ENCODE measurements around the gene BRSK2.

Gene BRSK2

DNA sequence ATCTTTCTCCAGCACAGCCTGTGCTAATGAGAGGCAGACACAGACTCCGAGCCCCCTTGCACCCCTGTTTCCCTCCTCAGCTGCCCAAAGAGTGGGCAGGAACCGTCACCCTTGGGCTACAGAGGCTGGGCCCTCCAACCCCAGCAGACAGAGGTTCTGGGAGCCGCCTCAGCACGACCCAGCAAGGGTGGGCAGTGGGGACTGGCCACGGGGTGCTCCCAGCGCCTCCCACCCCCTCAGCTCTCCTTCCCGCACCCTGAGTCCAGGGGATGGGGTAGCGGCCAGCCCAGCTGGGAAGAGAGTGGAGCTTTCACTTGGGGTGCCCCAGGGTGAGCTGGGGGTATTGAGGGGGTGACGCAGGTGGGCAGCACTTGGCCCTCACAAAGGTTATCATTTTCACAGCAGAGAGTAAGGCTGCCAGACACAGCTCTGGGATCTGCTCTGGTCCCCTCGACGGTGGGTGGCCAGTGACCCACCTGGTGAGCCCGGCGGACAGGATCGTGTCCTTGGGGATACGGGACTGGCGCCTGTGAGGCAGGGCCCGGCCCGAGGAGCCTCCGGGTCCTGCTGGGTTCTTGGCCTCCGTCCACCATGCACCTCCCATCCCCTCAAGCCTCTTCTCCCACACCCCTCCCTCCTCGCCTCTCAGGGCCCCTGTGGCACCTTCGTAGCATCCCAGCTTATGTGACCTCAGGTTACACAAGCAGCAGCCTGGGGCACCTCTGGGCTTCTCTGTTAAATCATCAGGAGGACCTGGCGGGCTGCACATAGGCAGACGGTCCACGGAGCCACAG lies 14.4 kb upstream of the BRSK2 start:
- no peak for ATAC-seq
- TF ChIP-seq ZC3H10 (CRISPR knock-in tag; IDR thresholded peaks at IDR 0.05) (no peak), ZFP3 (CRISPR knock-in tag; IDR thresholded peaks at IDR 0.05) (no peak), ZNF565 (CRISPR knock-in tag; conservative IDR thresholded peaks at IDR 0.05; ENCODE audit: low read depth) (no peak), SNAI2 (CRISPR knock-in tag; IDR thresholded peaks at IDR 0.05) (no peak), TOX (CRISPR knock-in tag; IDR thresholded peaks at IDR 0.05; ENCODE audit: borderline replicate concordance) (no peak), ISL1 (CRISPR knock-in tag; IDR thresholded peaks at IDR 0.05) (no peak), ZNF70 (CRISPR knock-in tag; IDR thresholded peaks at IDR 0.05) (no peak), ARNTL (CRISPR knock-in tag; IDR thresholded peaks at IDR 0.05; ENCODE audit: borderline replicate concordance, low read depth) (no peak), PPARA (CRISPR knock-in tag; IDR thresholded peaks at IDR 0.05; ENCODE audit: borderline replicate concordance) (no peak), BACH2 (CRISPR knock-in tag; IDR thresholded peaks at IDR 0.05; ENCODE audit: borderline replicate concordance) (no peak), RARB (CRISPR knock-in tag; IDR thresholded peaks at IDR 0.05) (no peak), GLIS3 (CRISPR knock-in tag; IDR thresholded peaks at IDR 0.05) (no peak), ZNF8 (CRISPR knock-in tag; IDR thresholded peaks at IDR 0.05) (no peak), ZFP30 (CRISPR knock-in tag; IDR thresholded peaks at IDR 0.05) (no peak), OSR1 (CRISPR knock-in tag; IDR thresholded peaks at IDR 0.05) (no peak)
- TF ChIP-seq, protein P1, sequence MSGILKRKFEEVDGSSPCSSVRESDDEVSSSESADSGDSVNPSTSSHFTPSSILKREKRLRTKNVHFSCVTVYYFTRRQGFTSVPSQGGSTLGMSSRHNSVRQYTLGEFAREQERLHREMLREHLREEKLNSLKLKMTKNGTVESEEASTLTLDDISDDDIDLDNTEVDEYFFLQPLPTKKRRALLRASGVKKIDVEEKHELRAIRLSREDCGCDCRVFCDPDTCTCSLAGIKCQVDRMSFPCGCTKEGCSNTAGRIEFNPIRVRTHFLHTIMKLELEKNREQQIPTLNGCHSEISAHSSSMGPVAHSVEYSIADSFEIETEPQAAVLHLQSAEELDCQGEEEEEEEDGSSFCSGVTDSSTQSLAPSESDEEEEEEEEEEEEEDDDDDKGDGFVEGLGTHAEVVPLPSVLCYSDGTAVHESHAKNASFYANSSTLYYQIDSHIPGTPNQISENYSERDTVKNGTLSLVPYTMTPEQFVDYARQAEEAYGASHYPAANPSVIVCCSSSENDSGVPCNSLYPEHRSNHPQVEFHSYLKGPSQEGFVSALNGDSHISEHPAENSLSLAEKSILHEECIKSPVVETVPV (CRISPR knock-in tag; IDR thresholded peaks at IDR 0.05), result no peak
- TF ChIP-seq, protein P2, sequence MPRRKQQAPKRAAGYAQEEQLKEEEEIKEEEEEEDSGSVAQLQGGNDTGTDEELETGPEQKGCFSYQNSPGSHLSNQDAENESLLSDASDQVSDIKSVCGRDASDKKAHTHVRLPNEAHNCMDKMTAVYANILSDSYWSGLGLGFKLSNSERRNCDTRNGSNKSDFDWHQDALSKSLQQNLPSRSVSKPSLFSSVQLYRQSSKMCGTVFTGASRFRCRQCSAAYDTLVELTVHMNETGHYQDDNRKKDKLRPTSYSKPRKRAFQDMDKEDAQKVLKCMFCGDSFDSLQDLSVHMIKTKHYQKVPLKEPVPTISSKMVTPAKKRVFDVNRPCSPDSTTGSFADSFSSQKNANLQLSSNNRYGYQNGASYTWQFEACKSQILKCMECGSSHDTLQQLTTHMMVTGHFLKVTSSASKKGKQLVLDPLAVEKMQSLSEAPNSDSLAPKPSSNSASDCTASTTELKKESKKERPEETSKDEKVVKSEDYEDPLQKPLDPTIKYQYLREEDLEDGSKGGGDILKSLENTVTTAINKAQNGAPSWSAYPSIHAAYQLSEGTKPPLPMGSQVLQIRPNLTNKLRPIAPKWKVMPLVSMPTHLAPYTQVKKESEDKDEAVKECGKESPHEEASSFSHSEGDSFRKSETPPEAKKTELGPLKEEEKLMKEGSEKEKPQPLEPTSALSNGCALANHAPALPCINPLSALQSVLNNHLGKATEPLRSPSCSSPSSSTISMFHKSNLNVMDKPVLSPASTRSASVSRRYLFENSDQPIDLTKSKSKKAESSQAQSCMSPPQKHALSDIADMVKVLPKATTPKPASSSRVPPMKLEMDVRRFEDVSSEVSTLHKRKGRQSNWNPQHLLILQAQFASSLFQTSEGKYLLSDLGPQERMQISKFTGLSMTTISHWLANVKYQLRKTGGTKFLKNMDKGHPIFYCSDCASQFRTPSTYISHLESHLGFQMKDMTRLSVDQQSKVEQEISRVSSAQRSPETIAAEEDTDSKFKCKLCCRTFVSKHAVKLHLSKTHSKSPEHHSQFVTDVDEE (CRISPR knock-in tag; IDR thresholded peaks at IDR 0.05), result no peak
- TF ChIP-seq, protein P3, sequence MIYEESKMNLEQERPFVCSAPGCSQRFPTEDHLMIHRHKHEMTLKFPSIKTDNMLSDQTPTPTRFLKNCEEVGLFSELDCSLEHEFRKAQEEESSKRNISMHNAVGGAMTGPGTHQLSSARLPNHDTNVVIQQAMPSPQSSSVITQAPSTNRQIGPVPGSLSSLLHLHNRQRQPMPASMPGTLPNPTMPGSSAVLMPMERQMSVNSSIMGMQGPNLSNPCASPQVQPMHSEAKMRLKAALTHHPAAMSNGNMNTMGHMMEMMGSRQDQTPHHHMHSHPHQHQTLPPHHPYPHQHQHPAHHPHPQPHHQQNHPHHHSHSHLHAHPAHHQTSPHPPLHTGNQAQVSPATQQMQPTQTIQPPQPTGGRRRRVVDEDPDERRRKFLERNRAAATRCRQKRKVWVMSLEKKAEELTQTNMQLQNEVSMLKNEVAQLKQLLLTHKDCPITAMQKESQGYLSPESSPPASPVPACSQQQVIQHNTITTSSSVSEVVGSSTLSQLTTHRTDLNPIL (CRISPR knock-in tag; IDR thresholded peaks at IDR 0.05; ENCODE audit: low read depth), result no peak
- TF ChIP-seq, protein P4, sequence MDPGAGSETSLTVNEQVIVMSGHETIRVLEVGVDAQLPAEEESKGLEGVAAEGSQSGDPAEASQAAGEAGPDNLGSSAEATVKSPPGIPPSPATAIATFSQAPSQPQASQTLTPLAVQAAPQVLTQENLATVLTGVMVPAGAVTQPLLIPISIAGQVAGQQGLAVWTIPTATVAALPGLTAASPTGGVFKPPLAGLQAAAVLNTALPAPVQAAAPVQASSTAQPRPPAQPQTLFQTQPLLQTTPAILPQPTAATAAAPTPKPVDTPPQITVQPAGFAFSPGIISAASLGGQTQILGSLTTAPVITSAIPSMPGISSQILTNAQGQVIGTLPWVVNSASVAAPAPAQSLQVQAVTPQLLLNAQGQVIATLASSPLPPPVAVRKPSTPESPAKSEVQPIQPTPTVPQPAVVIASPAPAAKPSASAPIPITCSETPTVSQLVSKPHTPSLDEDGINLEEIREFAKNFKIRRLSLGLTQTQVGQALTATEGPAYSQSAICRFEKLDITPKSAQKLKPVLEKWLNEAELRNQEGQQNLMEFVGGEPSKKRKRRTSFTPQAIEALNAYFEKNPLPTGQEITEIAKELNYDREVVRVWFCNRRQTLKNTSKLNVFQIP (CRISPR knock-in tag; IDR thresholded peaks at IDR 0.05; ENCODE audit: borderline replicate concordance, low read depth), result no peak
- TF ChIP-seq, protein P5, sequence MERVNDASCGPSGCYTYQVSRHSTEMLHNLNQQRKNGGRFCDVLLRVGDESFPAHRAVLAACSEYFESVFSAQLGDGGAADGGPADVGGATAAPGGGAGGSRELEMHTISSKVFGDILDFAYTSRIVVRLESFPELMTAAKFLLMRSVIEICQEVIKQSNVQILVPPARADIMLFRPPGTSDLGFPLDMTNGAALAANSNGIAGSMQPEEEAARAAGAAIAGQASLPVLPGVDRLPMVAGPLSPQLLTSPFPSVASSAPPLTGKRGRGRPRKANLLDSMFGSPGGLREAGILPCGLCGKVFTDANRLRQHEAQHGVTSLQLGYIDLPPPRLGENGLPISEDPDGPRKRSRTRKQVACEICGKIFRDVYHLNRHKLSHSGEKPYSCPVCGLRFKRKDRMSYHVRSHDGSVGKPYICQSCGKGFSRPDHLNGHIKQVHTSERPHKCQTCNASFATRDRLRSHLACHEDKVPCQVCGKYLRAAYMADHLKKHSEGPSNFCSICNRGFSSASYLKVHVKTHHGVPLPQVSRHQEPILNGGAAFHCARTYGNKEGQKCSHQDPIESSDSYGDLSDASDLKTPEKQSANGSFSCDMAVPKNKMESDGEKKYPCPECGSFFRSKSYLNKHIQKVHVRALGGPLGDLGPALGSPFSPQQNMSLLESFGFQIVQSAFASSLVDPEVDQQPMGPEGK (CRISPR knock-in tag; IDR thresholded peaks at IDR 0.05; ENCODE audit: borderline replicate concordance), result no peak

DNA sequence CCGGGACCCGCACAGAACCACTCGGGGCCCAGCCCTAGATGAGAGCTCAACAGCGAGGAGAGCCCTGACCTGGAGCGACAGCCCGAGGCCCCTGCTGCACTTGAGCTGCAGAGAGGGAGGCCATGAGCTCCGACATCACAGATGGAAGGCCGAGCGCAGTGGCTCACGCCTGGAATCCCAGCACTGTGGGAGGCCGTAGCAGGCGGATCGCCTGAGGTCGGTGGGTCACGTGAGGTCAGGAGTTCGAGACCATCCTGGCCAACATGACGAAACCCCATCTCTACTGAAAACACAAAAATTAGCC lies 13.8 kb upstream of the BRSK2 start:
- ATAC-seq, result no peak
- TF ChIP-seq ZFP30 (CRISPR knock-in tag; IDR thresholded peaks at IDR 0.05) (no peak), ZC3H10 (CRISPR knock-in tag; IDR thresholded peaks at IDR 0.05) (no peak), TCF4 (CRISPR knock-in tag; IDR thresholded peaks at IDR 0.05; ENCODE audit: borderline replicate concordance) (no peak)

DNA sequence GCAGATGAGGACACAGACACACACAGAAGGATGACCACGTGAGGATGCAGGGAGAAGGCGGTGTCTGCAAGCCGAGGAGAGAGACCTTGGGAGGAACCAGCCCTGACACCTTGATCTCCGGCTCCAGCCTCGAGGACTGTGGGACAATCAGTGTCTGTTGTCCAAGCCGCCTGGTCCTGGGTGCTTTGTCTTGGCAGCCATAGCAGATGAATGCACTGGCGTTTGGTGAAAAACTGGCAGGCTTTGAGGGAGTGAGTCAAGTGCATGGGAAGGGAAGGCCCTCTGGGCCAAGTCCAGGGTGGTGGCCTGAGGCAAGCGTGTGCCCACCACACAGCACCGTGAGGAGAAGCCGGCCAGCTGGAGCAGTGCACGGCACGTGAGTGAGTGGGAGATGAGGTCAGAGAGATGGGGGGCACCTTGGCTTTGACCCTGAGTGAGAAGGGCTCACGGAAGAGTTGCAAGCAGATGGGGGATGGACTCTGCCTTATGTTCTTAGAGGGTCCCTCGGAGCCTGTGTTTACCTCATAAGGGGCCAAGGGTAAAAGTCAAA lies 12.4 kb upstream of the BRSK2 start:
- ATAC-seq, result no peak
- TF ChIP-seq ZNF565 (CRISPR knock-in tag; conservative IDR thresholded peaks at IDR 0.05; ENCODE audit: low read depth) (no peak), ZNF8 (CRISPR knock-in tag; IDR thresholded peaks at IDR 0.05) (no peak), ZNF70 (CRISPR knock-in tag; IDR thresholded peaks at IDR 0.05) (no peak), CSDC2 (CRISPR knock-in tag; IDR thresholded peaks at IDR 0.05) (no peak), TOX (CRISPR knock-in tag; IDR thresholded peaks at IDR 0.05; ENCODE audit: borderline replicate concordance) (no peak), RARB (CRISPR knock-in tag; IDR thresholded peaks at IDR 0.05) (no peak), SNAI2 (CRISPR knock-in tag; IDR thresholded peaks at IDR 0.05) (no peak), ARNTL (CRISPR knock-in tag; IDR thresholded peaks at IDR 0.05; ENCODE audit: borderline replicate concordance, low read depth) (no peak), TCF4 (CRISPR knock-in tag; IDR thresholded peaks at IDR 0.05; ENCODE audit: borderline replicate concordance) (no peak), ESRRG (CRISPR knock-in tag; IDR thresholded peaks at IDR 0.05) (no peak)
- TF ChIP-seq, protein P2 (CRISPR knock-in tag; IDR thresholded peaks at IDR 0.05), result no peak
- TF ChIP-seq, protein P5 (CRISPR knock-in tag; IDR thresholded peaks at IDR 0.05; ENCODE audit: borderline replicate concordance), result no peak

All from SK-N-SH treated with all-trans-retinoic acid at 6 μM for 48 hours (cell line).